ENCODE results near the gene SKI. TPM values are rescaled to one million over a fixed set of nuclear protein-coding genes. Genes with fewer than 3 reads are reported as not detected.

SKI gene
- total RNA-seq, 2 experiments from 2014 or later: 286 to 324 TPM

- Mint-ChIP-seq H3K27me3 (no peaks in the 10 kb centered on the region), H3K9me3 (no peaks in the 10 kb centered on the region), H3K4me1 (ENCODE audit: low read depth) (peaks cover 5% of the 10 kb centered on the region), H3K36me3 (ENCODE audit: low read depth) (no peaks in the 10 kb centered on the region), H3K4me3 (no peak overlapping the region), H3K27ac (no peak overlapping the region)
- ChIA-PET POLR2A (no interaction called here), CTCF (no interaction called here)
- Histone ChIP-seq H3K27me3 (ENCODE audit: control insufficient read depth in 1 of 2, insufficient read depth in 2 of 2, low read length in 2 of 2) (no peaks in the 10 kb centered on the region), H3K36me3 (ENCODE audit: insufficient read depth, low read length) (no peaks in the 10 kb centered on the region), H3K27ac (ENCODE audit: low read depth in 1 of 2, low read length in 2 of 2) (no peak overlapping the region), H3K4me1 (ENCODE audit: insufficient read depth, low read length) (no peaks in the 10 kb centered on the region), H3K4me3 (ENCODE audit: low read length) (no peak overlapping the region), H3K9me3 (ENCODE audit: control insufficient read depth in 1 of 2, insufficient read depth in 1 of 2, low read length in 2 of 2) (no peaks in the 10 kb centered on the region)
- TF ChIP-seq CTCF (IDR thresholded peaks at IDR 0.05): no peak
- ATAC-seq (ENCODE audit: poor library complexity) (no peak), DNase-seq (no peak)
- intact Hi-C loops (cut with DNase I, micrococcal nuclease): no loop called here
Measured at GRCh38 chr1:2327841-2328240, 99.7 kb downstream of the SKI start.

GRCh38 chr1:2328676-2329455 lies 100.7 kb downstream of the SKI start:
- H3K4me3 Mint-ChIP-seq: no peak overlapping the region
- Histone ChIP-seq H3K4me1 (ENCODE audit: insufficient read depth, low read length) (no peaks in the 10 kb centered on the region), H3K27me3 (ENCODE audit: control insufficient read depth in 1 of 2, insufficient read depth in 2 of 2, low read length in 2 of 2) (no peaks in the 10 kb centered on the region), H3K4me3 (ENCODE audit: low read length) (no peak overlapping the region), H3K27ac (ENCODE audit: low read depth in 1 of 2, low read length in 2 of 2) (no peak overlapping the region), H3K9me3 (ENCODE audit: control insufficient read depth in 1 of 2, insufficient read depth in 1 of 2, low read length in 2 of 2) (no peaks in the 10 kb centered on the region), H3K36me3 (ENCODE audit: insufficient read depth, low read length) (no peaks in the 10 kb centered on the region)
- H3K4me1 Mint-ChIP-seq (ENCODE audit: low read depth): peaks cover 5% of the 10 kb centered on the region
- H3K9me3 Mint-ChIP-seq: no peaks in the 10 kb centered on the region
- intact Hi-C loops (cut with DNase I, micrococcal nuclease): no loop called here
- ChIA-PET POLR2A (no interaction called here), CTCF (no interaction called here)
- H3K27me3 Mint-ChIP-seq: no peaks in the 10 kb centered on the region
- no peak overlapping the region for H3K27ac Mint-ChIP-seq
- ATAC-seq (ENCODE audit: poor library complexity) (no peak), DNase-seq (no peak)
- H3K36me3 Mint-ChIP-seq (ENCODE audit: low read depth): no peaks in the 10 kb centered on the region
- no peak for TF ChIP-seq CTCF (IDR thresholded peaks at IDR 0.05)

GRCh38 chr1:2330035-2330434 lies 101.9 kb downstream of the SKI start:
- no peaks in the 10 kb centered on the region for H3K4me1 ChIP-seq (ENCODE audit: insufficient read depth, low read length)
- Mint-ChIP-seq H3K4me3 (no peak overlapping the region), H3K27me3 (no peaks in the 10 kb centered on the region), H3K4me1 (ENCODE audit: low read depth) (peaks cover 5% of the 10 kb centered on the region), H3K9me3 (no peaks in the 10 kb centered on the region), H3K36me3 (ENCODE audit: low read depth) (no peaks in the 10 kb centered on the region), H3K27ac (no peak overlapping the region)
- ATAC-seq (ENCODE audit: poor library complexity) (no peak), DNase-seq (no peak)
- H3K27ac ChIP-seq (ENCODE audit: low read depth in 1 of 2, low read length in 2 of 2): no peak overlapping the region
- intact Hi-C loops (cut with DNase I, micrococcal nuclease): no loop called here
- CTCF ChIA-PET: no interaction called here
- H3K9me3 ChIP-seq (ENCODE audit: control insufficient read depth in 1 of 2, insufficient read depth in 1 of 2, low read length in 2 of 2): no peaks in the 10 kb centered on the region
- no peaks in the 10 kb centered on the region for H3K27me3 ChIP-seq (ENCODE audit: control insufficient read depth in 1 of 2, insufficient read depth in 2 of 2, low read length in 2 of 2)
- no peak overlapping the region for H3K4me3 ChIP-seq (ENCODE audit: low read length)
- no peak for TF ChIP-seq CTCF (IDR thresholded peaks at IDR 0.05)
- POLR2A ChIA-PET: no interaction called here
- no peaks in the 10 kb centered on the region for H3K36me3 ChIP-seq (ENCODE audit: insufficient read depth, low read length)

Data from CD4-positive, alpha-beta T cell (primary cell).